Measurements from ENCODE around the gene FAM98C. TPM values are rescaled to one million over a fixed set of nuclear protein-coding genes. Genes with fewer than 3 reads are reported as not detected.

Gene FAM98C
- 7.6 TPM for polyA plus RNA-seq (2013, experiment 1 of 4)
- polyA plus RNA-seq (2013, experiment 2 of 4), result 6.6 TPM
- 8.9 TPM for polyA plus RNA-seq (2013, experiment 3 of 4)
- polyA plus RNA-seq (2013, experiment 4 of 4), result 9.8 TPM

GRCh38 chr19:38402967-38403674 is at the start of gene FAM98C:
TSS of gene FAM98C (plus strand) at chr19:38403093. CDS start at chr19:38403154, 61 bp downstream.
- Histone ChIP-seq H3K9me3 (ENCODE audit: control insufficient read depth, low read length) (no peaks in the 10 kb centered on the region), H3K36me3 (ENCODE audit: control insufficient read depth, insufficient read depth, low read length) (no peaks in the 10 kb centered on the region), H3K4me3 (ENCODE audit: insufficient read depth, low read depth, low read length) (peak within 1 kb of the TSS; percentile 56), H3K27ac (ENCODE audit: insufficient read depth, low read depth, low read length, poor library complexity, severe bottlenecking) (no peak within 1 kb of the TSS), H3K27me3 (ENCODE audit: control insufficient read depth, insufficient read depth, low read length, poor library complexity, severe bottlenecking) (peaks cover 32% of the 10 kb centered on the region), H3K4me1 (ENCODE audit: control insufficient read depth, insufficient read depth, low read length) (no peaks in the 10 kb centered on the region)
- 0 to 1% methylated on average over 82 of the region's 82 CpGs for WGBS, 2 experiments

GRCh38 chr19:38355728-38356725 is 46.9 kb upstream of the FAM98C start:
- Histone ChIP-seq H3K4me1 (ENCODE audit: control insufficient read depth, insufficient read depth, low read length) (no peaks in the 10 kb centered on the region), H3K36me3 (ENCODE audit: control insufficient read depth, insufficient read depth, low read length) (no peaks in the 10 kb centered on the region), H3K27ac (ENCODE audit: insufficient read depth, low read depth, low read length, poor library complexity, severe bottlenecking) (no peak overlapping the region), H3K4me3 (ENCODE audit: insufficient read depth, low read depth, low read length) (no peak overlapping the region), H3K27me3 (ENCODE audit: control insufficient read depth, insufficient read depth, low read length, poor library complexity, severe bottlenecking) (peaks cover 44% of the 10 kb centered on the region), H3K9me3 (ENCODE audit: control insufficient read depth, low read length) (no peaks in the 10 kb centered on the region)
- 90 to 91% methylated on average over 16 of the region's 16 CpGs for WGBS, 2 experiments

DNA sequence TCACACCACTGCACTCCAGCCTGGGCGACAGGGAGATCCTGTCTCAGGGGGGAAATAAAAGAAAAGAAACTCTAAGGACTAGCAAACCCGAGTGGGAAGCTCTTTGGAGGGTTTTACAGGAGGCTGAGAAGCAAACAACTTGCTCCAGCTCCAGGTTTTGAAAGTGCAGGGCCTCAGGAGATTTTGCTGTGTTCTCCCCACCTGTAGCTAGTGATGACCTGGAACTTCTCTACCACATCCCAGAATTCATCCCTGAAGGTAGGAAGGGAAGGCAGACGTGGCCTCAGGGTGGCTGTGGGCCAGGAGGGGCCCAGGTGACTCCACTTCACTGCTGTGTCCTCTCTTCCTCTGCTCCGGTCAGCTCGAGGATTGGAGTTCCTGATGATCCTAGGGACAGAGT is 44.8 kb upstream of the FAM98C start:
- no peaks in the 10 kb centered on the region for H3K4me1 ChIP-seq (ENCODE audit: control insufficient read depth, insufficient read depth, low read length)
- H3K27ac ChIP-seq (ENCODE audit: insufficient read depth, low read depth, low read length, poor library complexity, severe bottlenecking), result no peak overlapping the region
- H3K27me3 ChIP-seq (ENCODE audit: control insufficient read depth, insufficient read depth, low read length, poor library complexity, severe bottlenecking), result peaks cover 50% of the 10 kb centered on the region
- WGBS, 2 experiments, result 77 to 81% methylated on average over 5 of the region's 5 CpGs
- no peaks in the 10 kb centered on the region for H3K9me3 ChIP-seq (ENCODE audit: control insufficient read depth, low read length)
- H3K36me3 ChIP-seq (ENCODE audit: control insufficient read depth, insufficient read depth, low read length), result no peaks in the 10 kb centered on the region
- H3K4me3 ChIP-seq (ENCODE audit: insufficient read depth, low read depth, low read length), result no peak overlapping the region

DNA sequence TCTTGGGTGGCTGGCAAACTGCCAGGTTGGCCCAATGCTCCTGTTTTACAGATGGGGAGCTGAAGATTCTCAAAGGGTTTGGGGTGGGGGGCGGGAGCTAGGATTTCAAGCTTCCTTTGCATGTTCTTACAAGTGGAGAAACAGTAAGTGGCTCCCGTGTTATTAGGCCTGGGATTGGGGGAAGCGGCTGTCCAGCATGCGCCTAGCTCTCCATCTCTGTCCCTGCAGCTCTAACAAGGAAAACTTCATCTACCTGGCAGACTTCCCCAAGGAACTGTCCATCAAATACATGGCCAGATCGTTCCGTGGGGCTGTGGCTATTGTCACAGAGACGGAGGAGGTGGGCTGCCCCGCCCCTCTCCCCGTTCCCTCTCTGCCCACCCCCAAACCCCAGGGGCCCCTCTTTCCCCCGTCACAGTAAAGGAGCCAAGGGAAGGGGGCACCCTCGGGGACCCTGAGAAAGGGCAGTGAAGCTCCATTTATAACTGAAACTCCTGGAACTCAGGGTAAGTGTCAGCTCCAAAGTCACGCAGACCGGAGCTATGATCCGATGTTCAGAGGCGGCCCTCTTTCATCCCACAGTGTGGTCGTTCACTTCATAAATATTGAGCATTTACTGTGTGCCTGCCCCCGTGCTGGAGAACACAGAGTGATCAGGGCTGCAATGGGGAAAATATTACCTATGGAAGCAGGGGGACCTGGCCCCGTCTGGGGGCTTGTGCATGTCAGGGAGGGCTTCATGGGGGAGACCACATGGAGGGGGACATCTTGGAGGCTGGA is 43.5 kb upstream of the FAM98C start:
- H3K36me3 ChIP-seq (ENCODE audit: control insufficient read depth, insufficient read depth, low read length), result no peaks in the 10 kb centered on the region
- H3K4me1 ChIP-seq (ENCODE audit: control insufficient read depth, insufficient read depth, low read length), result no peaks in the 10 kb centered on the region
- no peak overlapping the region for H3K27ac ChIP-seq (ENCODE audit: insufficient read depth, low read depth, low read length, poor library complexity, severe bottlenecking)
- 66 to 69% methylated on average over 16 to 18 of the region's 18 CpGs for WGBS, 2 experiments
- H3K9me3 ChIP-seq (ENCODE audit: control insufficient read depth, low read length), result no peaks in the 10 kb centered on the region
- no peak overlapping the region for H3K4me3 ChIP-seq (ENCODE audit: insufficient read depth, low read depth, low read length)
- H3K27me3 ChIP-seq (ENCODE audit: control insufficient read depth, insufficient read depth, low read length, poor library complexity, severe bottlenecking), result peaks cover 50% of the 10 kb centered on the region

- Histone ChIP-seq H3K27me3 (ENCODE audit: control insufficient read depth, insufficient read depth, low read length, poor library complexity, severe bottlenecking) (peaks cover 50% of the 10 kb centered on the region), H3K36me3 (ENCODE audit: control insufficient read depth, insufficient read depth, low read length) (no peaks in the 10 kb centered on the region)
- WGBS, 2 experiments, result 91% methylated on average over 9 of the region's 9 CpGs
These were observed 42.5 kb upstream of the FAM98C start for GRCh38 chr19:38360351-38360750.

GRCh38 chr19:38360839-38361631 is 41.9 kb upstream of the FAM98C start:
- Histone ChIP-seq H3K27me3 (ENCODE audit: control insufficient read depth, insufficient read depth, low read length, poor library complexity, severe bottlenecking) (peaks cover 49% of the 10 kb centered on the region), H3K36me3 (ENCODE audit: control insufficient read depth, insufficient read depth, low read length) (no peaks in the 10 kb centered on the region), H3K27ac (ENCODE audit: insufficient read depth, low read depth, low read length, poor library complexity, severe bottlenecking) (no peak overlapping the region), H3K4me1 (ENCODE audit: control insufficient read depth, insufficient read depth, low read length) (no peaks in the 10 kb centered on the region), H3K4me3 (ENCODE audit: insufficient read depth, low read depth, low read length) (peak overlapping the region; percentile 42), H3K9me3 (ENCODE audit: control insufficient read depth, low read length) (no peaks in the 10 kb centered on the region)
- 27 to 30% methylated on average over 23 of the region's 23 CpGs for WGBS, 2 experiments

More at GRCh38 chr19:38360351-38360750, 42.5 kb upstream of the FAM98C start:
- no peak overlapping the region for H3K27ac ChIP-seq (ENCODE audit: insufficient read depth, low read depth, low read length, poor library complexity, severe bottlenecking)
- H3K4me1 ChIP-seq (ENCODE audit: control insufficient read depth, insufficient read depth, low read length), result no peaks in the 10 kb centered on the region
- no peaks in the 10 kb centered on the region for H3K9me3 ChIP-seq (ENCODE audit: control insufficient read depth, low read length)
- no peak overlapping the region for H3K4me3 ChIP-seq (ENCODE audit: insufficient read depth, low read depth, low read length)

DNA sequence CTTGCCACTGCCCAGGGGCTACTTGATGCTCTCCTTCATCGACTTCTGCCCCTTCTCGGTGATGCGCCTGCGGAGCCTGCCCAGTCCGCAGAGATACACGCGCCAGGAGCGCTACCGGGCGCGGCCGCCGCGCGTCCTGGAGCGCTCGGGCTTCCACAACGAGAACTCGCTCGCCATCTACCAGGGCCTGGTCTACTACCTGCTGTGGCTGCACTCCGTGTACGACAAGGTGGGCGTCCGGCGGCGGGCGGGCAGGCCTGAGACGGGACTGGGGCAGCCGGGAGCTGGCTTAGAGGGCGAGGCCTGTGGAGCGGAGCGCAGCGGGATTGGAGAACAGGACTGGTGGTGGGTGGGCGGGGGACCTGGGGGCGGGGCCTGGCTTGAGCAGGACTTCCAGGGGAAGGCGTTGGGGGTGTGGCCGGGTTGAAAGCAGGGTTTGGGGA is 41.2 kb upstream of the FAM98C start:
- no peaks in the 10 kb centered on the region for H3K9me3 ChIP-seq (ENCODE audit: control insufficient read depth, low read length)
- 0 to 1% methylated on average over 37 of the region's 37 CpGs for WGBS, 2 experiments
- H3K27ac ChIP-seq (ENCODE audit: insufficient read depth, low read depth, low read length, poor library complexity, severe bottlenecking), result no peak overlapping the region
- H3K4me3 ChIP-seq (ENCODE audit: insufficient read depth, low read depth, low read length), result peak overlapping the region; percentile 64
- H3K4me1 ChIP-seq (ENCODE audit: control insufficient read depth, insufficient read depth, low read length), result no peaks in the 10 kb centered on the region
- H3K36me3 ChIP-seq (ENCODE audit: control insufficient read depth, insufficient read depth, low read length), result no peaks in the 10 kb centered on the region
- peaks cover 43% of the 10 kb centered on the region for H3K27me3 ChIP-seq (ENCODE audit: control insufficient read depth, insufficient read depth, low read length, poor library complexity, severe bottlenecking)

- Histone ChIP-seq H3K4me1 (ENCODE audit: control insufficient read depth, insufficient read depth, low read length) (no peaks in the 10 kb centered on the region), H3K9me3 (ENCODE audit: control insufficient read depth, low read length) (no peaks in the 10 kb centered on the region), H3K27me3 (ENCODE audit: control insufficient read depth, insufficient read depth, low read length, poor library complexity, severe bottlenecking) (peaks cover 40% of the 10 kb centered on the region), H3K27ac (ENCODE audit: insufficient read depth, low read depth, low read length, poor library complexity, severe bottlenecking) (peak overlapping the region; percentile 57), H3K4me3 (ENCODE audit: insufficient read depth, low read depth, low read length) (peak overlapping the region; percentile 64), H3K36me3 (ENCODE audit: control insufficient read depth, insufficient read depth, low read length) (no peaks in the 10 kb centered on the region)
- WGBS, 2 experiments, result 2 to 3% methylated on average over 68 of the region's 68 CpGs
These were observed 40.6 kb upstream of the FAM98C start for GRCh38 chr19:38362076-38362945.

All from ectodermal cell (in vitro differentiated cells).